HL-60 (cell line): ENCODE results near the gene MCEMP1.

Experiments used
- CTCF ChIP-seq: IDR thresholded peaks from one replicate; pipeline ENCODE4 v1.5.1; 2011; ENCODE audit warnings: low read length, control low read depth, inconsistent platforms; ENCODE audit not compliant: insufficient read depth
- POLR2AphosphoS5 ChIP-seq: IDR thresholded peaks from 2 replicates; pipeline ENCODE4 v1.6.1; 2012; ENCODE audit warnings: low read depth
- REST ChIP-seq: IDR thresholded peaks from 2 replicates; pipeline ENCODE4 v1.6.1; 2012; ENCODE audit warnings: low read depth; ENCODE audit not compliant: insufficient replicate concordance

- no peak for TF ChIP-seq CTCF
- no peak for TF ChIP-seq POLR2AphosphoS5
- TF ChIP-seq REST: no peak
Measured at GRCh38 chr19:7718668-7719067, 41.8 kb downstream of the MCEMP1 start.
